Measurements from ENCODE around the gene GNL1.

- TF ChIP-seq POLR2A (IDR thresholded peaks at IDR 0.05; ENCODE audit: control extremely low read depth in 1 of 2, low read depth in 2 of 2, low read length in 2 of 2), result no peak
- TF ChIP-seq SIN3A (conservative IDR thresholded peaks at IDR 0.05 in 1 of 2, IDR thresholded peaks at IDR 0.05 in 1 of 2; ENCODE audit: low read depth in 1 of 2, low read length in 2 of 2), result no peak
- TF ChIP-seq, protein P1, sequence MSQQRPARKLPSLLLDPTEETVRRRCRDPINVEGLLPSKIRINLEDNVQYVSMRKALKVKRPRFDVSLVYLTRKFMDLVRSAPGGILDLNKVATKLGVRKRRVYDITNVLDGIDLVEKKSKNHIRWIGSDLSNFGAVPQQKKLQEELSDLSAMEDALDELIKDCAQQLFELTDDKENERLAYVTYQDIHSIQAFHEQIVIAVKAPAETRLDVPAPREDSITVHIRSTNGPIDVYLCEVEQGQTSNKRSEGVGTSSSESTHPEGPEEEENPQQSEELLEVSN (IDR thresholded peaks at IDR 0.05), result no peak
- TF ChIP-seq CHD2 (IDR thresholded peaks at IDR 0.05; ENCODE audit: low read length), result no peak
- no peak for TF ChIP-seq HDAC2 (IDR thresholded peaks at IDR 0.05; ENCODE audit: borderline replicate concordance in 1 of 2, low read depth in 2 of 2, low read length in 2 of 2)
- TF ChIP-seq RAD21 (IDR thresholded peaks at IDR 0.05 in 1 of 2, conservative IDR thresholded peaks at IDR 0.05 in 1 of 2; ENCODE audit: low read depth in 2 of 2, low read length in 2 of 2), result no peak
- TF ChIP-seq ATF3 (IDR thresholded peaks at IDR 0.05; ENCODE audit: insufficient read depth, low read depth, low read length), result no peak
- no peak for TF ChIP-seq CTCF (IDR thresholded peaks at IDR 0.05; ENCODE audit: control extremely low read depth in 1 of 3, insufficient read depth in 1 of 3, low read depth in 1 of 3, low read length in 3 of 3)
- no peak for TF ChIP-seq NRF1 (IDR thresholded peaks at IDR 0.05; ENCODE audit: low read depth, low read length)
- 0 out of 2 replicates have a peak, but pooled peaks have one; percentile 15 for TF ChIP-seq TAF1 (IDR thresholded peaks at IDR 0.05; ENCODE audit: low read depth, low read length)
- no peak for TF ChIP-seq TCF12 (IDR thresholded peaks at IDR 0.05; ENCODE audit: low read depth, low read length)
- TF ChIP-seq SIRT6 (IDR thresholded peaks at IDR 0.05; ENCODE audit: low read length), result no peak
- TF ChIP-seq SP1 (IDR thresholded peaks at IDR 0.05; ENCODE audit: low read depth, low read length), result no peak
Measured at GRCh38 chr6:30515106-30515505, 41.2 kb downstream of the GNL1 start.

Data from H1 (cell line).